HEK293T (cell line): Measurements from ENCODE around the gene CDC25C.

Experiments used
- ARNT ChIP-seq: fragments of 450-650 bp; IDR thresholded peaks from 2 replicates; pipeline ENCODE4 v1.6.1; 2017; ENCODE audit warnings: mild to moderate bottlenecking
- BHLHE40 ChIP-seq: fragments of 450-650 bp; IDR thresholded peaks from 2 replicates; pipeline ENCODE4 v1.6.1; 2016; ENCODE audit warnings: mild to moderate bottlenecking, moderate library complexity, borderline replicate concordance
- CTBP1 ChIP-seq: fragments of 450-650 bp; IDR thresholded peaks from 2 replicates; pipeline ENCODE4 v1.6.1; 2016; ENCODE audit warnings: borderline replicate concordance
- FOXA1 ChIP-seq: fragments of 450-650 bp; IDR thresholded peaks from 2 replicates; pipeline ENCODE4 v1.6.1; 2016; ENCODE audit warnings: mild to moderate bottlenecking
- FOXM1 ChIP-seq: fragments of 450-650 bp; IDR thresholded peaks from 2 replicates; pipeline ENCODE4 v1.6.1; 2017; ENCODE audit warnings: mild to moderate bottlenecking, borderline replicate concordance
- SP1 ChIP-seq: fragments of 450-650 bp; IDR thresholded peaks from 2 replicates; pipeline ENCODE4 v1.6.1; 2017
- SUZ12 ChIP-seq: fragments of 450-650 bp; IDR thresholded peaks from 2 replicates; pipeline ENCODE4 v1.6.1; 2016; ENCODE audit warnings: mild to moderate bottlenecking

GRCh38 chr5:138275895-138276294, 55.7 kb downstream of the CDC25C start:
- TF ChIP-seq SP1 (no peak), FOXM1 (no peak), FOXA1 (no peak), ARNT (no peak), BHLHE40 (no peak), CTBP1 (no peak), SUZ12 (no peak)
